ENCODE measurements around the gene ZNF511.

DNA sequence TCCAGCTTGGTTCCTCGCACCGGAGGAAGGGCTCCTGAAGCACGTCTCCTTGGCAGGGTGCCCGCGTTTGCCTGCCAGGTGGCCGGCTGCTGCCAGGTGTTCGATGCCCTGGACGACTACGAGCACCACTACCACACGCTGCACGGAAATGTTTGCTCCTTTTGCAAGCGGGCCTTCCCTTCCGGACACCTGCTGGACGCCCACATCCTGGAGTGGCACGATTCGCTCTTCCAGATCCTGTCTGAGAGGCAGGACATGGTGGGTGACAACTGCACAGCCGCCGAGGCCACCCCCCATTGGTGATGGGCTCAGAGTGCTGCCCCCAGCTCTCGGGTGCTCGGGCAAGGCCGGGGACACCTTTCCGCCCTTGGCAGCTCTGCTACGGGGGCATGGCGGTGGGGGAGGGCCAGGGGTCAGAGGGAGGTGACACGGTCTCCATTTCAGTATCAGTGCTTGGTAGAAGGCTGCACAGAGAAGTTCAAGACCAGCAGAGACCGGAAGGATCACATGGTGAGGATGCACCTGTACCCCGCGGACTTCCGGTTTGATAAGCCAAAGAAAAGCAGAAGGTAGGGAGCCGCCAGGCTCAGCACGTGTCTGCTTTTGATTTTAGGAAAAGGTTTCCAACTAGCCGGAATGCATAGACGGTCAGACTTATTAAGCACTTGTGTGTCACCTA, 1.1 kb downstream of the ZNF511 start:
- no peak for TF ChIP-seq POLR2A (IDR thresholded peaks at IDR 0.05; ENCODE audit: low read length)
- no peak for TF ChIP-seq GATA1 (IDR thresholded peaks at IDR 0.05; ENCODE audit: low read depth, low read length)
